T-cell (primary cell): ENCODE results near the gene HNRNPA1. TPM values are rescaled to one million over a fixed set of nuclear protein-coding genes. Genes with fewer than 3 reads are reported as not detected.
"Not testable (repeated sequence)": the region's sequence is repeated elsewhere in the genome, so short reads cannot be mapped to it uniquely, and the experiment has no call there.

ENCODE experiments used
- ATAC-seq, 4 experiments: fragments of 200-7000 bp in 3 of 4; fragments of 150-1000 bp in 1 of 4; cut with Tn5 transposase; replicated peaks in 1 of 4; 1 replicate in 3 of 4; 2 replicates in 1 of 4; pipeline ENCODE4 v1.10.0; 2021; ENCODE audit warnings: moderate library complexity in 3 of 4, mild to moderate bottlenecking in 2 of 4, moderate number of reproducible peaks in 1 of 4
- CTCF ChIA-PET, 2 donors: fragments of 300-600 bp; sonication (Branson Sonifier 250); formaldehyde crosslinking; loops; one replicate each; lab custom pipeline; 2022; ENCODE audit warnings: antibody characterized with exemption in 2 of 2; lab: Charles Lee
- POLR2A ChIA-PET, 2 donors: fragments of 300-600 bp; sonication (Branson Sonifier 250); formaldehyde crosslinking; loops; one replicate each; lab custom pipeline; 2022; ENCODE audit warnings: antibody characterized with exemption in 2 of 2; lab: Charles Lee
- DNase-seq, 35 experiments: peaks; one replicate each; pipeline versions ENCODE4 v3.0.0 to v3.0.0-alpha.2; 2013 to 2023
- H3K27ac ChIP-seq: one replicate; pipeline ENCODE4 v1.5.1; 2013; ENCODE audit warnings: low read length
- H3K27me3 ChIP-seq, 2 experiments: replicated peaks in 1 of 2; 1 replicate in 1 of 2; 2 replicates in 1 of 2; pipeline versions ENCODE4 v1.6.1 to v1.7.0; 2013; ENCODE audit warnings: low read length in 1 of 2, mixed read lengths in 1 of 2; ENCODE audit not compliant: control insufficient read depth in 2 of 2, insufficient read depth in 2 of 2; ENCODE audit errors: extremely low read depth in 1 of 2
- H3K36me3 ChIP-seq, 2 donors: 1 replicate in 1 of 2; 2 replicates in 1 of 2; pipeline versions ENCODE4 v1.6.1 to v1.7.0; 2013; ENCODE audit warnings: low read length in 1 of 2; ENCODE audit not compliant: control insufficient read depth in 2 of 2, insufficient read depth in 1 of 2; ENCODE audit errors: extremely low read depth in 1 of 2
- H3K4me1 ChIP-seq, 2 experiments: 1 replicate in 1 of 2; 2 replicates in 1 of 2; pipeline versions ENCODE4 v1.6.1 to v1.7.0; 2013; ENCODE audit warnings: low read length in 2 of 2, mixed read lengths in 1 of 2; ENCODE audit not compliant: insufficient read depth in 2 of 2, control insufficient read depth in 1 of 2; ENCODE audit errors: extremely low read depth in 1 of 2
- H3K4me3 ChIP-seq, 2 donors: 1 replicate in 1 of 2; 2 replicates in 1 of 2; pipeline versions ENCODE4 v1.5.1 to v1.7.0; 2013; ENCODE audit warnings: mild to moderate bottlenecking in 2 of 2, low read length in 1 of 2, moderate library complexity in 1 of 2; ENCODE audit not compliant: control insufficient read depth in 1 of 2; ENCODE audit errors: extremely low read depth in 1 of 2
- H3K9me3 ChIP-seq: 2 replicates; pipeline ENCODE4 v1.7.0; 2013
- H3K27ac Mint-ChIP-seq, 2 donors: one replicate each; pipeline ENCODE4 v1.8.0; 2020 to 2021; ENCODE audit warnings: mild to moderate bottlenecking in 2 of 2, mixed read lengths in 2 of 2
- H3K27me3 Mint-ChIP-seq, 2 donors: one replicate each; pipeline ENCODE4 v1.8.0; 2021 to 2022; ENCODE audit warnings: mixed read lengths in 2 of 2
- H3K36me3 Mint-ChIP-seq: one replicate; pipeline ENCODE4 v1.8.0; 2021; ENCODE audit warnings: mixed read lengths
- H3K4me1 Mint-ChIP-seq, 3 donors: one replicate each; pipeline ENCODE4 v1.8.0; 2020 to 2022; ENCODE audit warnings: mixed read lengths in 3 of 3, mild to moderate bottlenecking in 1 of 3
- H3K4me3 Mint-ChIP-seq, 3 donors: one replicate each; pipeline ENCODE4 v1.8.0; 2020 to 2022; ENCODE audit warnings: mild to moderate bottlenecking in 3 of 3, mixed read lengths in 3 of 3, moderate library complexity in 3 of 3
- H3K9me3 Mint-ChIP-seq, 3 donors: one replicate each; pipeline ENCODE4 v1.8.0; 2020 to 2022; ENCODE audit warnings: mixed read lengths in 3 of 3
- WGBS: methylation state at CpG from one replicate; pipeline ENCODE4 v1.1.5; 2013; ENCODE audit warnings: missing lambda C conversion rate; ENCODE audit not compliant: insufficient coverage; 5-methylcytosine and 5-hydroxymethylcytosine counted together
- total RNA-seq, 35 experiments: library from RNA in 6 of 35; stranded (reverse) in 6 of 35; fragments of 120-200 nt in 1 of 35; gene quantifications; one replicate each; pipeline versions ENCODE4 v1.2.1 to v1.2.4 and lab custom pipeline; 2013 to 2026

The HNRNPA1 gene
- total RNA-seq, 5 donors from 2014 or later (not counting 1 experiment from before 2014, with no cell fraction given): 1,133 to 1,642 (median 1,239) TPM

DNA sequence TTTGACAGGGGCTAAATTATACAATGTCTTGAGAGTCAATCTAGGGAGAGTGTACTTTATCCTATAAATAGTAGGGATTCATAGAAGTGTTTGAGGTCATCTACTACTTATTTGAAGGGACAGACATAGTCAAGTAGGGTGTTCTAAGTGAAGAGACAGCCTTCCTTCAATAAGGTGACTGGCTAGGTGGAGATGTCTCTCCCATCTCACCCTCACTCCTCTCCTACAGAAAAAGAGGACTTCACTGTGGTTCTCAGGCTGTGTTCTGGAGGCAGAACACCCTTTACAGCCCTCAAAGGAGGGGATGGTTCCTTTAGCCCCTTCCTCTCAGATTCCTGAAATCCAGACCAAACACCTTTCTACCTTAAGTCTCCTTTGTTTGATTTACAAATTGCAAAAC is 23.1 kb downstream of the HNRNPA1 start:
- Mint-ChIP-seq H3K36me3 (no peaks in the 10 kb centered on the region), H3K27me3 (peaks cover 40 to 41% of the 10 kb centered on the region in 2 donors), H3K27ac (no peak overlapping the region), H3K9me3 (no peaks in the 10 kb centered on the region), H3K4me3 (no peak overlapping the region), H3K4me1 (peaks cover 20 to 36% (median 25%) of the 10 kb centered on the region in 3 donors)
- H3K27me3 ChIP-seq: peaks cover 0 to 41% of the 10 kb centered on the region in 2 experiments
- no peaks in the 10 kb centered on the region for H3K36me3 ChIP-seq
- no peak overlapping the region for H3K4me3 ChIP-seq
- DNase-seq: no peak
- ATAC-seq: no peak
- CTCF ChIA-PET: interaction anchor here in 1 of 2 donors (1.0 kb wide), 1 partner anchor 21 kb away, joined by 3 read pairs; the partner anchor contains the start of gene COPZ1
- H3K9me3 ChIP-seq: no peaks in the 10 kb centered on the region
- H3K27ac ChIP-seq: no peak overlapping the region
- POLR2A ChIA-PET: no interaction called here
- peaks cover 0 to 26% of the 10 kb centered on the region in 2 experiments for H3K4me1 ChIP-seq

DNA sequence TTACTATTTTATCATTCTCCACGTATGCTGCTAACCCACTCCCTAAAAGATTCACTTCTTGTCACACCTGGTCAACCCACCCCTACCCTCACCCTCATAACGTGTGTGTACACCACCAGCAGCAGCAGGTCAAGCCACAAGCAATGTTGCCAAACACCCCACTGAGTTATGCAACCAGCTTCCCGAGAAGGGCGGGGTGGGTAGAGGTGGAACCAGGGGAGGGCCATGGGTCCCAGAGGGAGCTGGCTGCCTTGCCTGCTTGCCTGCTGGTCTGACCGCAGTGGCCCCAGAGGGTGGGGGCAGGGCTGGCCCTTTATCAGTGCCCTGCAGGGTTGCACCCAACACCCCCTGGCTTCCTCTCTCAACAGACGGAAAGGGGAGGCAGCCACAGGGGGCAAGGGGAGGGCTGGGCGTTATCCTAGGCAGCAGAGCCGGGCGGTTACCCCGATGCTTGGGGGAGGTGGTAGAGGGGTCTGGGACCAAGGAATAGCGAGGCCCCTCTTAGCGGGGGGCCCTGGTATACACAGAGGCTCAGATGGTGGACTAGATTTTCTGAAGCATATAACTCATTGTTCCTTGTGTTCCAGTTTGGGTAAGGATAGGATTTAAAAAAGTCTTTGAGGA is 23.8 kb downstream of the HNRNPA1 start:
- no peaks in the 10 kb centered on the region for H3K36me3 Mint-ChIP-seq
- peak; percentile 35 to 58 (median 46) for ATAC-seq
- Histone ChIP-seq H3K9me3 (no peaks in the 10 kb centered on the region), H3K4me3 (no peak overlapping the region), H3K27me3 (peaks cover 0 to 35% of the 10 kb centered on the region in 2 experiments), H3K4me1 (peaks cover 0 to 26% of the 10 kb centered on the region in 2 experiments), H3K27ac (peak overlapping the region; percentile 14), H3K36me3 (no peaks in the 10 kb centered on the region)
- H3K4me3 Mint-ChIP-seq: no peak overlapping the region
- WGBS: 15% methylated on average over 9 of the region's 12 CpGs
- peaks cover 20 to 36% (median 25%) of the 10 kb centered on the region in 3 donors for H3K4me1 Mint-ChIP-seq
- POLR2A ChIA-PET: no interaction called here
- DNase-seq: peak in 23 of 35 experiments; percentile 8 to 61 (median 33)
- CTCF ChIA-PET: interaction anchor here in 1 of 2 donors (1.0 kb wide), 1 partner anchor 21 kb away, joined by 3 read pairs; the partner anchor contains the start of gene COPZ1
- H3K27me3 Mint-ChIP-seq: peaks cover 35 to 36% of the 10 kb centered on the region in 2 donors
- H3K27ac Mint-ChIP-seq: no peak overlapping the region
- no peaks in the 10 kb centered on the region for H3K9me3 Mint-ChIP-seq

GRCh38 chr12:54306925-54307741 is 26.6 kb downstream of the HNRNPA1 start:
- Mint-ChIP-seq H3K4me3 (no peak overlapping the region), H3K27me3 (peaks cover 14 to 17% of the 10 kb centered on the region in 2 donors), H3K9me3 (no peaks in the 10 kb centered on the region), H3K4me1 (peaks cover 9 to 24% (median 16%) of the 10 kb centered on the region in 3 donors), H3K27ac (peak overlapping the region in 1 of 2 donors; percentile 31), H3K36me3 (no peaks in the 10 kb centered on the region)
- Histone ChIP-seq H3K9me3 (no peaks in the 10 kb centered on the region), H3K4me3 (no peak overlapping the region), H3K27ac (no peak overlapping the region), H3K27me3 (peaks cover 0 to 18% of the 10 kb centered on the region in 2 experiments), H3K36me3 (no peaks in the 10 kb centered on the region), H3K4me1 (peaks cover 0 to 17% of the 10 kb centered on the region in 2 experiments)
- CTCF ChIA-PET: interaction anchor here (0.7 to 2.3 kb wide), 9 partner anchors 12 to 60 kb away, joined by 3 to 10 read pairs (median 4); partner anchors contain the start of gene COPZ1 (in 1 of the 2)
- 42% methylated on average over 5 of the region's 8 CpGs for WGBS
- DNase-seq (peak in 5 of 35 experiments; percentile 13 to 40 (median 16)), ATAC-seq (peak in 3 of 4 experiments; percentile 32 to 47 (median 43))
- POLR2A ChIA-PET: interaction anchor here in 1 of 2 donors (0.6 to 1.2 kb wide), 2 partner anchors 18 to 24 kb away, joined by 3 to 5 read pairs; partner anchors contain the start of gene COPZ1

DNA sequence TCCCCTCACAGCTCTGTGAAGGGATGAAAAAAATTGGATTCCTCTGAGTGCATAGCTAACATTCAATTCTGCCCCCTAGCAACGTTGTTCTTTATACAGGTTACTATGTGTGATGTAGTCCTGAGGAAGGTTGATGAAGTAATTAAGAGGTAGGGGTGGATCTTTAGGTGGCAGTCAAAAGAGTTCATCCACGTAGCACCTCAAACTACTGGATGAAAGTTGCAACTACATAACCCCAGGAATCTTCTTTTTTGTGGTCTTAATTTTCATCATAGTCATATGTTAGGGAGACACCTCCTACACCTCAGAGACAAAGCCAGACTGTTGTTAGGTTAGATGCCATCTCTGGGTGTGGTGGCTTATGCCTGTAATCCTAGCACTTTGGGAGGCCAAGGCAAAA is 30.5 kb downstream of the HNRNPA1 start:
- Mint-ChIP-seq H3K4me3 (no peak overlapping the region), H3K4me1 (peaks cover 9 to 11% (median 9%) of the 10 kb centered on the region in 3 donors), H3K27ac (no peak overlapping the region), H3K36me3 (no peaks in the 10 kb centered on the region), H3K27me3 (peaks cover 0 to 4% of the 10 kb centered on the region in 2 donors), H3K9me3 (no peaks in the 10 kb centered on the region)
- Histone ChIP-seq H3K27me3 (peaks cover 0 to 8% of the 10 kb centered on the region in 2 experiments), H3K9me3 (no peaks in the 10 kb centered on the region), H3K36me3 (no peaks in the 10 kb centered on the region), H3K4me3 (no peak overlapping the region), H3K4me1 (peaks cover 0 to 6% of the 10 kb centered on the region in 2 experiments), H3K27ac (no peak overlapping the region)
- WGBS: no CpG with 5 or more reads among the region's 2 CpGs
- no peak for DNase-seq
- POLR2A ChIA-PET: no interaction called here
- CTCF ChIA-PET: interaction anchor here (0.6 to 0.7 kb wide), 3 partner anchors 11 to 57 kb away, joined by 3 read pairs; no protein-coding TSS in a partner anchor
- no peak for ATAC-seq

DNA sequence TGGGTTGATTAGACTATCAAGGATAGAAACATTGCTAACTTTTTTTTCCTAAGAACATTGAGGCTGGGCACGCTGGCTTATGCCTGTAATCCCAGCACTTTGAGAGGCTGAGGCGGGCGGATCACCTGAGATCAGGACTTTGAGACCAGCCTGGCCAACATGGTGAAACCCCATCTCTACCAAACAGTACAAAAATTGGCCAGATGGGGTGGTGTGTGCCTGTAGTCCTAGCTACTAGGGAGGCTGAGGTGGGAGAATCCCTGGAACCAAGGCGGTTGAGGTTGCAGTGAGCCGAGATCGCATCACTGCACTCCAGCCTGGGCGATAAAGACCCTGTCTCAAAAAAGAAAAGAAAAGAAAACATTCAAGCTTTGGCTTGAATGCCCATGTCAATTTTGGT is 31.8 kb downstream of the HNRNPA1 start:
- H3K9me3 ChIP-seq, H3K36me3 Mint-ChIP-seq, H3K4me3 ChIP-seq, H3K27ac ChIP-seq, H3K4me1 ChIP-seq, DNase-seq, ATAC-seq, CTCF ChIA-PET, H3K27ac Mint-ChIP-seq, H3K36me3 ChIP-seq, H3K4me1 Mint-ChIP-seq, H3K4me3 Mint-ChIP-seq, H3K9me3 Mint-ChIP-seq, H3K27me3 ChIP-seq, H3K27me3 Mint-ChIP-seq: not testable (repeated sequence)
- WGBS: no CpG with 5 or more reads among the region's 7 CpGs
- POLR2A ChIA-PET: interaction anchor here in 1 of 2 donors (0.6 kb wide), 2 partner anchors 30 to 1738 kb away, joined by 3 to 6 read pairs; no protein-coding TSS in a partner anchor

DNA sequence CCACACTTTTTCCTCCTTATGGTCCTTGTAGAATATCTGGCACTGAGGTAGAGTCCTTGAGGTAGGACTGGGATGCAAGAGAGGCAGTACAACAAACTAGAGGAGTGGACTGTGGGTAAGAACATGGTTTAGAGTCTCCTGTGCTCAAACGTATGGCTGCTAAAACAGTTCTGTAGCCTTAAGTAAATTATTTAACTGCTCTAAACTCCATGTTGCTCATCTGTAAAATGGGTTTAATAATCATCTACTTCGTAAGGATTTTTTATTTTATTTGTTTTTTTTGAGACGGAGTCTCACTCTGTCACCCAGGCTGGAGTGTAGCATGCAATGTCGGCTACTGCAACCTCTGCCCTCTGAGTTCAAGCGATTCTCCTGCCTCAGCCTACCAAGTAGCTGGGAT is 40.8 kb downstream of the HNRNPA1 start:
- Mint-ChIP-seq H3K4me1 (peaks cover 16 to 23% (median 16%) of the 10 kb centered on the region in 3 donors), H3K36me3 (no peaks in the 10 kb centered on the region), H3K9me3 (no peaks in the 10 kb centered on the region), H3K27me3 (no peaks in the 10 kb centered on the region), H3K27ac (no peak overlapping the region), H3K4me3 (no peak overlapping the region)
- ATAC-seq: no peak
- WGBS: no CpG with 5 or more reads among the region's 5 CpGs
- POLR2A ChIA-PET: interaction anchor here (0.6 to 0.8 kb wide), 3 partner anchors 22 to 67 kb away, joined by 3 to 4 read pairs (median 3); no protein-coding TSS in a partner anchor
- H3K27ac ChIP-seq: no peak overlapping the region
- H3K27me3 ChIP-seq: no peaks in the 10 kb centered on the region
- CTCF ChIA-PET: interaction anchor here in 1 of 2 donors (0.7 kb wide), 1 partner anchor 15 kb away, joined by 3 read pairs; no protein-coding TSS in a partner anchor
- H3K4me3 ChIP-seq: no peak overlapping the region
- H3K9me3 ChIP-seq: no peaks in the 10 kb centered on the region
- H3K36me3 ChIP-seq: no peaks in the 10 kb centered on the region
- DNase-seq: no peak
- peaks cover 5 to 14% of the 10 kb centered on the region in 2 experiments for H3K4me1 ChIP-seq
